HG03280 (cell line): ENCODE data around the gene NR2C2.

Experiments used
- ATAC-seq: cut with Tn5 transposase; IDR thresholded peaks from one replicate; pipeline ENCODE4 v1.9.1; 2021; ENCODE audit warnings: mild to moderate bottlenecking, moderate library complexity; ENCODE audit not compliant: unreplicated experiment

Gene NR2C2

GRCh38 chr3:14921034-14921616 lies 26.3 kb upstream of the NR2C2 start:
- ATAC-seq, result peak; percentile 77

- no peak for ATAC-seq
Measured at GRCh38 chr3:14921811-14922705, 25.3 kb upstream of the NR2C2 start.

- ATAC-seq, result no peak
Measured at GRCh38 chr3:14922863-14923262, 24.5 kb upstream of the NR2C2 start.

GRCh38 chr3:14923476-14923875 lies 23.9 kb upstream of the NR2C2 start:
- no peak for ATAC-seq

- ATAC-seq, result no peak
Measured at GRCh38 chr3:14925729-14926591, 21.4 kb upstream of the NR2C2 start.

GRCh38 chr3:14926592-14926991 lies 20.8 kb upstream of the NR2C2 start:
- no peak for ATAC-seq

- no peak for ATAC-seq
Measured at GRCh38 chr3:14927308-14927707, 20.1 kb upstream of the NR2C2 start.

- ATAC-seq, result no peak
Measured at GRCh38 chr3:14929310-14930074, 17.9 kb upstream of the NR2C2 start.

GRCh38 chr3:14933820-14934425 lies 13.5 kb upstream of the NR2C2 start:
- ATAC-seq, result no peak

GRCh38 chr3:14935592-14936345 lies 11.6 kb upstream of the NR2C2 start:
- no peak for ATAC-seq

GRCh38 chr3:14938954-14939353 lies 8.4 kb upstream of the NR2C2 start:
- ATAC-seq, result no peak

- ATAC-seq, result no peak
Measured at GRCh38 chr3:14941871-14942270, 5.5 kb upstream of the NR2C2 start.

GRCh38 chr3:14943042-14943441 lies 4.3 kb upstream of the NR2C2 start:
- ATAC-seq, result no peak

- no peak for ATAC-seq
Measured at GRCh38 chr3:14946236-14946635, 1.1 kb upstream of the NR2C2 start.

- ATAC-seq, result no peak
Measured at GRCh38 chr3:14946739-14947099, 664 bp upstream of the NR2C2 start.

GRCh38 chr3:14947886-14948608 lies 664 bp downstream of the NR2C2 start:
- peak; percentile 84 for ATAC-seq

- ATAC-seq, result no peak
Measured at GRCh38 chr3:14948609-14949038, 1.2 kb downstream of the NR2C2 start.

GRCh38 chr3:14949126-14949525 lies 1.7 kb downstream of the NR2C2 start:
- no peak for ATAC-seq

- no peak for ATAC-seq
Measured at GRCh38 chr3:14950274-14950673, 2.9 kb downstream of the NR2C2 start.
